HG03558 (cell line): Measurements from ENCODE around the gene TREML2.
"Not testable (repeated sequence)": the region's sequence is repeated elsewhere in the genome, so short reads cannot be mapped to it uniquely, and the experiment has no call there.

Experiments used
- ATAC-seq: cut with Tn5 transposase; IDR thresholded peaks from one replicate; pipeline ENCODE4 v1.9.1; 2021; ENCODE audit warnings: moderate number of reproducible peaks; ENCODE audit not compliant: unreplicated experiment; ENCODE audit errors: extremely low read depth

Gene TREML2

GRCh38 chr6:41200901-41201763 is at the start of gene TREML2:
Gene TREML2, minus strand, starts transcription at chr6:41201149. Its CDS starts 141 bp downstream, at chr6:41201008.
- ATAC-seq, result no peak

GRCh38 chr6:41247882-41248705 is 47.1 kb upstream of the TREML2 start:
- no peak for ATAC-seq

- ATAC-seq, result no peak
Measured at GRCh38 chr6:41247288-41247865, 46.4 kb upstream of the TREML2 start.

GRCh38 chr6:41246529-41246928 is 45.6 kb upstream of the TREML2 start:
- not testable (repeated sequence) for ATAC-seq

GRCh38 chr6:41239467-41240159 is 38.7 kb upstream of the TREML2 start:
- no peak for ATAC-seq

GRCh38 chr6:41237128-41237527 is 36.2 kb upstream of the TREML2 start:
- no peak for ATAC-seq

- no peak for ATAC-seq
Measured at GRCh38 chr6:41236276-41236675, 35.3 kb upstream of the TREML2 start.

- ATAC-seq, result no peak
Measured at GRCh38 chr6:41232667-41233066, 31.7 kb upstream of the TREML2 start.

- ATAC-seq, result no peak
Measured at GRCh38 chr6:41231246-41231645, 30.3 kb upstream of the TREML2 start.

- no peak for ATAC-seq
Measured at GRCh38 chr6:41229721-41230120, 28.8 kb upstream of the TREML2 start.

- ATAC-seq, result no peak
Measured at GRCh38 chr6:41228616-41229015, 27.7 kb upstream of the TREML2 start.

- ATAC-seq, result no peak
Measured at GRCh38 chr6:41228096-41228495, 27.1 kb upstream of the TREML2 start, which contains the start of gene TREML4. Gene TREML4, plus strand, starts transcription at chr6:41228349. Its CDS starts 79 bp downstream, at chr6:41228428.

GRCh38 chr6:41226752-41227151 is 25.8 kb upstream of the TREML2 start:
- ATAC-seq, result no peak

- no peak for ATAC-seq
Measured at GRCh38 chr6:41224800-41225199, 23.9 kb upstream of the TREML2 start.

- no peak for ATAC-seq
Measured at GRCh38 chr6:41222513-41222912, 21.6 kb upstream of the TREML2 start.

- ATAC-seq, result no peak
Measured at GRCh38 chr6:41222045-41222444, 21.1 kb upstream of the TREML2 start.

GRCh38 chr6:41216616-41217015 is 15.7 kb upstream of the TREML2 start:
- no peak for ATAC-seq

- no peak for ATAC-seq
Measured at GRCh38 chr6:41215777-41216176, 14.8 kb upstream of the TREML2 start.

GRCh38 chr6:41214559-41215238 is 13.8 kb upstream of the TREML2 start:
- no peak for ATAC-seq
